GM12865 (cell line): ENCODE results near the gene RAD51C.

Experiments
- DNase-seq: peaks from one replicate; pipeline ENCODE4 v3.0.0; 2010; ENCODE audit warnings: low read depth
- H3K4me3 ChIP-seq: 2 replicates; pipeline ENCODE4 v1.5.1; 2011; ENCODE audit warnings: mild to moderate bottlenecking, low read depth, low read length, control low read depth
- CTCF ChIP-seq: IDR thresholded peaks from 2 replicates; pipeline ENCODE4 v1.5.1; 2011; ENCODE audit warnings: low read length, control low read depth, low read depth, inconsistent platforms; ENCODE audit not compliant: insufficient read depth; ENCODE audit errors: missing control alignments

Gene RAD51C

DNA sequence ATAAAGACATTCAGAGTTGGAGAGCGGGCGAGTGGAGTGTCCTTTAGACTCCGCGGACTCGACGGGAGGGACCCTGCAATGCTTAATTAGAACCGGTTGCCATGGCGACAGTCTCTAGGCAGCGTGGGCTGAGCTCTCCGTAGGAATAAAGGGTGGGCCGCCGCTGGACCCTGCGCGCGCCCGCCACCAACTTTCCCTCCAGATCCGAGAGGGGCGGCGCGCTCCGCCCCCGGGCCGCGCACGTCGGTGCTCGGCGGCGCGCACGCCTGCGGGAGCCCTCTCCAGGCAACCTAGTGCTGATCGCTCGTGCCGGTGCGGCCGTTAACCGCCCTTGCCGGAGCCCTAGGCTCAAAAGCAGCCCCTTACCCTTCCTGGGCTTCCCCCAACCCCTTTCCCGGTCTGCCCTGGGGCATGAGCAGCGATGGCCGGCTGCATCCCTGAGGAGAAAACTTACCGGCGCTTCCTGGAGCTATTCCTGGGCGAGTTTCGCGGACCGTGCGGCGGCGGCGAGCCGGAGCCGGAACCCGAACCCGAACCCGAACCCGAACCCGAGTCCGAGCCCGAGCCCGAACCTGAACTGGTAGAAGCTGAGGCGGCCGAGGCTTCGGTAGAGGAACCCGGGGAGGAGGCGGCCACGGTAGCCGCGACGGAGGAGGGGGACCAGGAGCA lies 63.3 kb downstream of the RAD51C start, which contains the start of gene PPM1E:
PPM1E (plus strand) TSS at position 278 of the 669 bp plus-strand sequence.
- no peak for TF ChIP-seq CTCF
- peak within 1 kb of the TSS; percentile 57 for H3K4me3 ChIP-seq
- DNase-seq = peak; percentile 58

GRCh38 chr17:58756246-58757161 lies 64.1 kb downstream of the RAD51C start:
- H3K4me3 ChIP-seq = peak overlapping the region; percentile 57
- TF ChIP-seq CTCF = no peak
- DNase-seq = no peak

- TF ChIP-seq CTCF = no peak
- DNase-seq = no peak
- H3K4me3 ChIP-seq = no peak overlapping the region
Observed at GRCh38 chr17:58757162-58757613, 64.8 kb downstream of the RAD51C start.

DNA sequence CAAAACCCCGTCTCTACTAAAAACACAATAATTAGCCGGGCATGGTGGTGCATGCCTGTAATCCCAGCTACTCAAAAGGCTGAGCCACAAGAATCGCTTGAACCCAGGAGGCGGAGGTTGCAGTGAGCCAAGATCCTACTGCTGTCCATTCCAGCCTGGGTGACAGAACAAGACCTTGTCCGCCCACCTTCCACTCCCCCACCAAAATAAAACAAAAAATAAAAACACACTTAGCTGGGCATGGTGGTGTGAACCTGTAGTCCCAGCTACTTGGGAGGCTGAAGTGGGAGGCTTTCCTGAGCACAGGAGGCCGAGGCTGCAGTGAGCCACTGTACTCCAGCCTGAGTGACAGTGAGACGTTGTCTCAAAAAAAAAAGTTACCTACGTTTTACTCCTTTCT lies 66.5 kb downstream of the RAD51C start:
- H3K4me3 ChIP-seq = no peak overlapping the region
- DNase-seq = no peak
- TF ChIP-seq CTCF = no peak

DNA sequence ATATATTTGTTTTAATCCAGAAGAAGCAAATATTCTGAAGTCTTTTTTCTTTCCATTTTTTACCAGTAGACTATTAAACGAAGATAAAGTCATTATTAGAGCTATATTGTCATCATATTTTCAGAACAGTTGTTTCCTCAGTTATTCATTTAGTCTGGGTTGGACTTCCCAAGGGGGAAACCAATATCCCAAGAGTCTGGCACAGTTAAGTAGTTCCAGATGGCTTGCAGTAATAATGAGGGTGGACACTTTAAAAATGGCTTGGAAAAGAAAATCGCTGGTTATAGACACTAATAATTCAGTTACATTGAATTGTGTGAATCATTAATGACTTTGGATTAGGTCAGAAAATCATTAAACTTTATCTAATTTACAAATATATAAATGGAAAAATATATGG lies 67.1 kb downstream of the RAD51C start:
- no peak overlapping the region for H3K4me3 ChIP-seq
- TF ChIP-seq CTCF = no peak
- DNase-seq = no peak

DNA sequence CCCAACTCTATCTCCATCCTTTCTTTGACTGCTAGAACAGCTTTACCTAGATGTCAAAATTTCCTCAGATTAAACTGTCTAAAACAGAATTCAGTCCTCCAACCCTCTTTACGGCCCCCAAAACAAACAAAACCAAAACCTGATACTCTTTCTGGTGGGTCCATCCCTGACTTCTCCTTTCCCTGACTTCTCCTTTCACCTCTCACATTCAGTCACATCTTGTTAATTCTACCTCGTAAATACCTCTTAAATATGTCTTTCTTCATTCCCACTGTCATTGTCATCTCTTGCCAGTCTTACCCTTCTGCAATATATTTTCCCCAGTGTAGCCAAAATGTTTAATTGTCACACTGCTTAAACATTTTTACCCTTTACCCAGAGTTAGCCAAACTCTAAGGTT lies 67.8 kb downstream of the RAD51C start:
- TF ChIP-seq CTCF = no peak
- H3K4me3 ChIP-seq = no peak overlapping the region
- no peak for DNase-seq
